Stomach (tissue), 9 donors: ENCODE measurements around the gene SLC29A1. TPM values are rescaled to one million over a fixed set of nuclear protein-coding genes. Genes with fewer than 3 reads are reported as not detected.

ENCODE experiments used
- DNase-seq, 2 donors: peaks; one replicate each; pipeline versions ENCODE4 v3.0.0 to v3.0.0-alpha.2; 2013 to 2019
- H3K27ac ChIP-seq, 5 donors: fragments of 200-600 bp in 4 of 5; sonication (generic) in 4 of 5; one replicate each; pipeline ENCODE4 v1.5.1; 2013 to 2019; ENCODE audit warnings: mild to moderate bottlenecking in 1 of 5, moderate library complexity in 1 of 5
- H3K27me3 ChIP-seq, 3 donors: fragments of 200-600 bp; sonication (generic); one replicate each; pipeline ENCODE4 v1.5.1; 2017 to 2019; ENCODE audit warnings: mixed run types in 1 of 3
- H3K36me3 ChIP-seq, 4 donors: fragments of 200-600 bp; sonication (generic); 1 replicate in 3 of 4; 2 replicates in 1 of 4; pipeline ENCODE4 v1.5.1; 2016 to 2019
- H3K4me1 ChIP-seq, 4 donors: fragments of 200-600 bp; sonication (generic); one replicate each; pipeline ENCODE4 v1.5.1; 2016 to 2019
- H3K4me3 ChIP-seq, 4 donors: fragments of 200-600 bp; sonication (generic) in 3 of 4; one replicate each; pipeline ENCODE4 v1.5.1; 2016 to 2019; ENCODE audit warnings: mild to moderate bottlenecking in 1 of 4
- H3K9me3 ChIP-seq, 4 donors: fragments of 200-600 bp; sonication (generic); one replicate each; pipeline ENCODE4 v1.5.1; 2016 to 2019
- CTCF ChIP-seq, 7 experiments: fragments of 450-650 bp in 4 of 7; fragments of 200-600 bp in 3 of 7; sonication (generic) in 3 of 7; IDR thresholded peaks; one replicate each; pipeline ENCODE4 v1.5.1; 2016 to 2019; ENCODE audit warnings: antibody characterized with exemption in 7 of 7, control low read depth in 2 of 7, mild to moderate bottlenecking in 1 of 7
- EP300 ChIP-seq: sonication (generic); formaldehyde crosslinking; IDR thresholded peaks from one replicate; pipeline ENCODE4 v1.6.1; 2017; ENCODE audit warnings: antibody characterized with exemption
- POLR2A ChIP-seq, 4 donors: fragments of 450-650 bp; IDR thresholded peaks; one replicate each; pipeline ENCODE4 v1.6.1; 2016; ENCODE audit warnings: antibody characterized with exemption in 4 of 4, control low read depth in 2 of 4, mild to moderate bottlenecking in 1 of 4, moderate library complexity in 1 of 4
- POLR2AphosphoS5 ChIP-seq, 3 donors: sonication (generic); formaldehyde crosslinking; IDR thresholded peaks; one replicate each; pipeline ENCODE4 v1.6.1; 2016; ENCODE audit warnings: antibody characterized with exemption in 3 of 3
- WGBS, 5 donors: extraction: QIAGEN DNeasy Blood & Tissue Kit in 3 of 5; methylation state at CpG; one replicate each; pipeline versions ENCODE4 v1.1.5 to v1.1.7; 2013 to 2018; 5-methylcytosine and 5-hydroxymethylcytosine counted together
- intact Hi-C: fragments of 100-400 bp; cut with DNase I; formaldehyde crosslinking; loops from one replicate; pipeline ENCODE4 v1.15.1; 2023; ENCODE audit warnings: low total_unique reads
- polyA plus RNA-seq, 3 donors: library from polyadenylated mRNA; stranded (reverse); fragments of 200-250 nt; gene quantifications; one replicate each; pipeline ENCODE4 v1.2.3, GENCODE V29; 2013
- total RNA-seq, 5 donors: library from RNA; depleted of rRNA; stranded (reverse); fragments of >200 nt; gene quantifications; one replicate each; pipeline versions ENCODE4 v1.1.0 to v1.2.3, GENCODE V29; 2014 to 2016
- donor health status: healthy with polysubstance abuse.
- donor health status: Bipolar disorder and iron deficiency.
- donor health status: healthy.

The SLC29A1 gene
- total and polyA plus RNA-seq, 8 donors: 22.6 to 217 (median 36.2) TPM

- H3K36me3 ChIP-seq: no peaks in the 10 kb centered on the region
- TF ChIP-seq EP300: no peak
- no peak for TF ChIP-seq POLR2AphosphoS5 (IDR thresholded peaks at IDR 0.05)
- no peak for TF ChIP-seq CTCF (IDR thresholded peaks at IDR 0.05)
- no peak for TF ChIP-seq POLR2A (IDR thresholded peaks at IDR 0.05)
- H3K9me3 ChIP-seq: no peaks in the 10 kb centered on the region
- H3K27ac ChIP-seq: no peak overlapping the region
- H3K27me3 ChIP-seq: peaks cover 4 to 100% (median 85%) of the 10 kb centered on the region in 3 donors
- H3K4me1 ChIP-seq: peaks cover 19 to 28% (median 25%) of the 10 kb centered on the region in 4 donors
- WGBS, 5 donors: 79 to 87% (median 83%) methylated on average over 20 to 23 of the region's 23 CpGs
- no peak overlapping the region for H3K4me3 ChIP-seq
- intact Hi-C loops: no loop called here
- no peak for DNase-seq
Measured at GRCh38 chr6:44272999-44273566, 49.7 kb downstream of the SLC29A1 start.

GRCh38 chr6:44273617-44274016 lies 50.2 kb downstream of the SLC29A1 start:
- Histone ChIP-seq H3K27me3 (peaks cover 4 to 100% (median 82%) of the 10 kb centered on the region in 3 donors), H3K36me3 (no peaks in the 10 kb centered on the region), H3K9me3 (no peaks in the 10 kb centered on the region), H3K27ac (no peak overlapping the region), H3K4me3 (no peak overlapping the region), H3K4me1 (peaks cover 19 to 28% (median 25%) of the 10 kb centered on the region in 4 donors)
- 57 to 83% (median 65%) methylated on average over 1 of the region's 1 CpG for WGBS, 5 donors
- intact Hi-C loops: no loop called here
- no peak for DNase-seq
- no peak for TF ChIP-seq CTCF (IDR thresholded peaks at IDR 0.05)
- no peak for TF ChIP-seq EP300
- TF ChIP-seq POLR2AphosphoS5 (IDR thresholded peaks at IDR 0.05): no peak
- no peak for TF ChIP-seq POLR2A (IDR thresholded peaks at IDR 0.05)

GRCh38 chr6:44275271-44275748 lies 51.9 kb downstream of the SLC29A1 start:
- H3K9me3 ChIP-seq: no peaks in the 10 kb centered on the region
- peaks cover 17 to 22% (median 20%) of the 10 kb centered on the region in 4 donors for H3K4me1 ChIP-seq
- H3K27ac ChIP-seq: no peak overlapping the region
- DNase-seq: no peak
- no peak for TF ChIP-seq POLR2AphosphoS5 (IDR thresholded peaks at IDR 0.05)
- no peak for TF ChIP-seq EP300
- no peak for TF ChIP-seq CTCF (IDR thresholded peaks at IDR 0.05)
- TF ChIP-seq POLR2A (IDR thresholded peaks at IDR 0.05): no peak
- 62 to 84% (median 77%) methylated on average over 29 to 59 of the region's 59 CpGs for WGBS, 5 donors
- H3K27me3 ChIP-seq: peaks cover 2 to 92% (median 70%) of the 10 kb centered on the region in 3 donors
- peak overlapping the region in 2 of 4 donors; percentile 39 to 46 for H3K4me3 ChIP-seq
- intact Hi-C loops: no loop called here
- no peaks in the 10 kb centered on the region for H3K36me3 ChIP-seq

GRCh38 chr6:44275749-44276648 lies 52.6 kb downstream of the SLC29A1 start:
- intact Hi-C loops: no loop called here
- no peaks in the 10 kb centered on the region for H3K9me3 ChIP-seq
- H3K36me3 ChIP-seq: no peaks in the 10 kb centered on the region
- no peak overlapping the region for H3K27ac ChIP-seq
- WGBS, 5 donors: 7 to 25% (median 15%) methylated on average over 24 to 109 of the region's 109 CpGs
- TF ChIP-seq CTCF (IDR thresholded peaks at IDR 0.05): no peak
- TF ChIP-seq POLR2AphosphoS5 (IDR thresholded peaks at IDR 0.05): no peak
- TF ChIP-seq EP300: no peak
- TF ChIP-seq POLR2A (IDR thresholded peaks at IDR 0.05): no peak
- DNase-seq: peak in 1 of 2 donors; percentile 76
- H3K4me3 ChIP-seq: peak overlapping the region; percentile 32 to 46 (median 38)
- H3K27me3 ChIP-seq: peaks cover 0 to 85% (median 64%) of the 10 kb centered on the region in 3 donors
- H3K4me1 ChIP-seq: peaks cover 13 to 17% (median 14%) of the 10 kb centered on the region in 4 donors
